IMR-90 (cell line): Measurements from ENCODE around the gene ABHD16A.

Experiments used
- CEBPB ChIP-seq: IDR thresholded peaks from 2 replicates; pipeline ENCODE4 v1.6.1; 2012; ENCODE audit warnings: low read depth, low read length, improper control_type of control experiment
- CTCF ChIP-seq: conservative IDR thresholded peaks from 2 replicates; pipeline ENCODE4 v1.5.1; 2012; ENCODE audit warnings: mild to moderate bottlenecking, low read depth, low read length, improper control_type of control experiment
- FOS ChIP-seq: fragments of 150-350 bp; IDR thresholded peaks from 2 replicates; pipeline ENCODE4 v1.6.1; 2016; ENCODE audit warnings: low read depth, low read length
- MAFK ChIP-seq: IDR thresholded peaks from 2 replicates; pipeline ENCODE4 v1.6.1; 2012; ENCODE audit warnings: low read depth, low read length, improper control_type of control experiment
- MAZ ChIP-seq: IDR thresholded peaks from 2 replicates; pipeline ENCODE4 v1.6.1; 2012; ENCODE audit warnings: low read depth, mild to moderate bottlenecking, low read length, improper control_type of control experiment, moderate library complexity, borderline replicate concordance
- POLR2A ChIP-seq: IDR thresholded peaks from 2 replicates; pipeline ENCODE4 v1.6.1; 2012; ENCODE audit warnings: mild to moderate bottlenecking, low read depth, low read length
- RCOR1 ChIP-seq: IDR thresholded peaks from 2 replicates; pipeline ENCODE4 v1.6.1; 2012; ENCODE audit warnings: mild to moderate bottlenecking, low read length, improper control_type of control experiment; ENCODE audit not compliant: insufficient replicate concordance
- USF2 ChIP-seq: fragments of 150-350 bp; IDR thresholded peaks from 2 replicates; pipeline ENCODE4 v1.6.1; 2017; ENCODE audit warnings: mild to moderate bottlenecking, antibody characterized with exemption, low read length, low read depth

- TF ChIP-seq CTCF, result no peak
- TF ChIP-seq USF2, result no peak
- TF ChIP-seq MAZ, result no peak
- no peak for TF ChIP-seq POLR2A
- no peak for TF ChIP-seq CEBPB
- no peak for TF ChIP-seq MAFK
- no peak for TF ChIP-seq RCOR1
- TF ChIP-seq FOS, result no peak
Observed at GRCh38 chr6:31710523-31711219, 7.5 kb upstream of the ABHD16A start.
